NCI-H2107 treated with DMSO at 0.1 percent for 48 hours (cell line): Measurements from ENCODE around the gene FAM221B.

Experiments used
- DNase-seq: peaks from one replicate; lab custom pipeline; 2025; ENCODE audit not compliant: unreplicated experiment; lab: John Stamatoyannopoulos, UW

The FAM221B gene, protein sequence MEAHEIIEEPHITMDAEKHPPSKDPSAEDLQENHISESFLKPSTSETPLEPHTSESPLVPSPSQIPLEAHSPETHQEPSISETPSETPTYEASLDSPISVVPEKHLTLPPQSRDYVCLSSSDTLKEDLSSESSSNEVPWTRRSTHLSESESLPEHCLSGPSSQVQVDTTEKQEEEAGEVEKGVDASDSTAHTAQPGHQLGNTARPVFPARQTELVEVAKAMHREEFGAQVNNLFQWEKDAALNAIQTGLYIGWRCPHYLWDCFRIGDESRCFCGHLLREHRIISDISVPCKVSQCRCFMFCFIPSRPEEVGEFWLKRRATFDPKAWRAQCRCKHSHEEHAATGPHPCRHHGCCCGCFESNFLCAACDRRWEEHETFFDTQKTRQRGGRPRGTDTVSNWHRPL

DNA sequence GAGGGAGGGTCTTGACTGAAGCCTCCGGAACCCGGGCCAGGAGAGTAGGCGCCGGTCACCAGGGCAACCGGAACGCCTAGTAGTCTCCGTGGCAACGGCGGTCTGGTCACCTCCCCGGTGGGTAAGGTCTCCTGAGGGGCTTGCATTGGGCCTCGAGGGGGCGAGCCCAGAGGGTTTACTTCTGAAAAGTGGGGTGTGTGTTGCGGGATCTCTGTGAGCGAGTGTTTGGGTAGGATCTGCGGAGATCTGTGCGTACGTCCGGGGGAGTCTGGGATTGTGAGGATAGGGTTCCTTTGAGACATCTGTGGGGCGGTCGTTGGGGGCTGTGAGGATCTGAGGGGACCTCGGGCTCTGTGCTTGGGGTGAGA is at the start of gene FAM221B:
FAM221B (minus strand) TSS at position 17 of the 368 bp plus-strand sequence. CDS start 2,571 bp downstream, outside the sequence.
- DNase-seq: no peak

DNA sequence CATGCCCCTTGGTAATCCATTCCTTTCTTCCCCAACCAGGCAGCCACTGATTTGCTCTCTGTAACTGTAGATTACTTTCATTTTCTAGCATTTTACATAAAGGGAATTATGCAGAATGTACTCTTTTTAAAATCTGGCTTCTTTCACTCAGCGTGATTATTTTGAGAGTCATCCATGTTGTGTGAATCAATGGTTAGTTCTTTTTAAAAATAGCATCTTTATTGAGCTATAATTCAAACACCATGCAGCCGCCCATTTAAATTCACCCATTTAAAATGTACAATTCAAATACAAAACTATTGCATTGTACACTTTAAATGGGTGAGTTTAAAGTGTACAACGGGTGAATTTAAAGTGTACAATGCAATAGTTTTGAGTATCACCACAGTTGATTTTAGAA is 44.0 kb upstream of the FAM221B start:
- no peak for DNase-seq

DNA sequence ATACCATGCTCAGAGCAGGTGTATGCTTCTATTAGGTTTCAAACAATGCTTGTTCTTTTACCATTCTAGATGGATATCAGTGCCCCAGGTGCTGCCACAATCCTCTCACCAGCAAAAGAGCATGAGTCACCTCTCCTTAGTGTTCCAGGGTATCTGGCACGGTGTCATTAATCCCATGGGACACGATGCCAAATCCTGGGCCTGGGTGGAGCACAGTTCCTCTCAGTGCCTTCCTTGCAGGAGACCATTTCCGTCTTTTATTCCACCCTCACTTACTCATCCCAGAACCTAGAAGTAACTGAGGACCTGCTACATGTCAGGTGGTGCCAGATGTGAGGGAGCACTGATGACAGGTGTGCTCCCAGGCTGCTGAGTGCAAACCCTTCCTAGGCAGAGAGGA is 43.0 kb upstream of the FAM221B start:
- peak; percentile 35 for DNase-seq

DNA sequence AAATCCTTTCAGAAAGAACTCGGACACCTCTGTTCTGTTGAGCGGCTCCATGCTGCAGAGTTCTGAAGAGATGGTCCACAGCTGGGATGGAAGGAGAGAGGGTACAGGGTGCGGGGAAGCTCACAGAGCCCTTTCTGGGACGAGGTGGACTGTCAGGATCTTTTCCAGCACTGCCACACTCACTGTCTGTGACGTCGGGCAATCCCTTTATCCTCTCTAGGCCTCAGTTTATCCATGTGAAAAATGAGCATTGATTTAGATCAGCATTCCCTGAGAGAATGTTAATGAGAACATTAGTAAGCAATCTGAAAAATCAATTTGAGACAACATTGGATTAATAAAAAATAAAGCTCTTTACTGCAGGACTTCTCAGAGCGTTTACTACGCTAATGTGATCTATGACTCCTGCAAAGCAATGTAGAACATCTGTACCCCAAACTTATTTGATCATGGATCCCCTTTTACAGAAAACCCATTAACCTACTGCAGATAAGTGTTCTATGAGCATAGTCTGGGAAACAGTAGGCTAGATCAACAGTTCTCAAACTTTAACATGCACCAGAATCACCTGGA is 41.9 kb upstream of the FAM221B start, which contains the start of gene OR13J1:
OR13J1 (minus strand) TSS at position 51 of the 573 bp plus-strand sequence; CDS start at position 51, 0 bp downstream.
- DNase-seq: no peak

DNA sequence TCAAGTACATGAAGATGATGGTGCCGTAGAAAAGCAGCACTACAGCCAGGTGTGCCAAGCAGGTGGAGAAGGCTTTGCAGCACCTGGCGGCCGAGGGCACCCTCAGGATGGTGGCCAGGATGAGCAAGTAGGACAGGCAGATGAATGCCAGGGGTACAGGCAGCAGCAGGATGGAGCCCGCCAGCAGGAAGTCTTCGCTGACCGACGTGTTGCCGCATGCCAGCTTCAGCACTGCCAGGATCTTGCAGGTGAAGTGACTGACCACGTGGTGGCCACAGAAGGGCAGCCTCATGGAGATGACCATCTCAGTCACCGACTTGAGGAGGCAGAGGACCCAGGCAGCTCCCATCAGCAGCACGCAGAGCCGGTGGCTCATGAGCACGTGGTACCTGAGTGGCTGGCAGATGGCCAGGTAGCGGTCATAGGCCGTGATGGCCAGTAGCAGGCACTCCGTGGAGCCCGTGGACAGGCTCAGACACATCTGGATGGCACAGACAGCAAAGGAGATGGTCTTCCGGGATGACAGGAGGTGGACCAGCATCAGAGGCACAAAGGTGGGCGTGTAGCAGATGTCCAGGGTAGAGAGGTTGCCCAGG is 41.2 kb upstream of the FAM221B start:
- DNase-seq: no peak

DNA sequence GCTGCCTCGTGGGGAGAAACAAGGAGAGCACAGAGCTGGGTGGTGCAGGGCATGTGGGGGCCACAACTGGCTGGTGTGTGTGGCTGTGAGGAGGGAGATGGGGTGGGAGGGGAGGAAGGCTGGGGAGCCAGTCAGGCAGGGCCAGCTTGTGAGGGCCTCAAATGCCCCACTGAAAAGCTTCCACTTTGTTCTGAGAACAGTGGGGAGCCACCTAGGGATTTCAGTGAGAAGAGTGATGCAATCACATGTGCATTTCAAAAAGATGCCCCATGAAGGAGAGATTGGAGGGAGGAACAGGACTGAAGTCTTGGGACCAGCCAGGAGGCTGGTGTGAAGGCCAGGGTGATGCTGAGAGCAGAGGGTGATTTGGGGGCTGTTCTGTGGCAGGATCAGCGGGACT is 40.4 kb upstream of the FAM221B start:
- no peak for DNase-seq

DNA sequence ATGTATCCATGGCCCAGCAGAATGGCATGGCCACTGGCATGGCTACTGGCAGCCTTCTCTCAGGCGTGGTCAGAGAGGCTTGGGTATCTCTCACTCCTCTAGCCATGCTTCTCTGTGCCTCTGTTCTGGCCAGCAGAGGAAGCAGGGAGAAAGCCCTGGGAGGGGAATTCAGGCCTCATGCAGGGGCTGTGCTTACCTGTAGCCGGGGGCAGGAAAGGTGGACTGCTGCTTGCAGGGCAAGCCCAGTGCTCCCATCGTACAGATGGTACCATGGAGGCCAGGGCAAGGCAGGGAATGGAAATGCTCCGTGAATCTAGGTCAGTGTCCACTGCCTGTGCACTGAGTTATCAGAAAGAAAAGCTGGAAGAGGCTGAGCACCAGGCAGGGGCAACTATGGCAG is 39.0 kb upstream of the FAM221B start:
- no peak for DNase-seq

DNA sequence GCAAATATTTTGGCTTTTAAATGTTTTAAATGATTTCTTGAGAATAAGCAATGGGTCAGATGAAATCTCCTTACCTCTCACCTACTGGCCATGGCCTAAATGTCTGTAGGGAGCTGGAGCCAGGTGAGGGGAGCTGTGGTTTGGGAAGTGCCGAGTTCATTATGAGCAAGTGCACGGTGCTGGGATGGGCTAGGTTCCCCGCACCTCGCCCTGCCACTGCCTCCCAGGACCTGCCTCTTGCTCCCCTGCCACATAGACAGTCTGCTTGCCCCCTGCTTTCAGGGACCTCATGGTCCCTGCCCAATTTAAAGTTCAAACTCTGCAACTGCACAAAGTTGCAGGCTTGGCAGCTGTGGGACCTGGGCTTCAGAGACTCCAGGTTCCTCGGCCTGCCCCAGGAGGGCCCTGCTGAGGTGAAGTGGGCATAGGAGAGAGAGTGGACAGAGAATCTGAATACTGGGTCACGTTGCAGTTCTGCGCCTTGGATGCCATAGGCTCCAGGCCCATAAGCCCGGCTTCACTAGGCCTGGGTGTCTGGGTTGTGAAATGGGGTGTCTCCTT is 36.2 kb upstream of the FAM221B start:
- DNase-seq: no peak

DNA sequence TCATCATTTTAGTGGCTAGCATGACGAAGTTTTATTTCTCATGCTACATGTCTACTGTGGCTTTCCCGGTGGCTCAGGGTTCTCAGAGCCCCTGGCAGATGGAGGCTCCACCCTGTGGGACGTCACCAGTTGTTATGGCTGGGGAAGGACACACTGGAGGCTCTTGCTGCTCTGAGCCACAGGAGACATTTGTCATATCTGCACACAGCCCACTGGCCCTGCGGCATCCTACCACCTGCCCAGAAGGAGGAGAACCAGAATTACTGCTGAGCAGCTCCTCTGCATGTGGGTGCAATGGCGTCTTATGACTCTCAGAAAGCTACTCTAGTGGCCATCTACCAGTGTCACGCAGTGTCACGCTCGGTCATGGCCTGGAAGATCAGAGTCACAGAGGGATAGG is 35.1 kb upstream of the FAM221B start:
- no peak for DNase-seq

DNA sequence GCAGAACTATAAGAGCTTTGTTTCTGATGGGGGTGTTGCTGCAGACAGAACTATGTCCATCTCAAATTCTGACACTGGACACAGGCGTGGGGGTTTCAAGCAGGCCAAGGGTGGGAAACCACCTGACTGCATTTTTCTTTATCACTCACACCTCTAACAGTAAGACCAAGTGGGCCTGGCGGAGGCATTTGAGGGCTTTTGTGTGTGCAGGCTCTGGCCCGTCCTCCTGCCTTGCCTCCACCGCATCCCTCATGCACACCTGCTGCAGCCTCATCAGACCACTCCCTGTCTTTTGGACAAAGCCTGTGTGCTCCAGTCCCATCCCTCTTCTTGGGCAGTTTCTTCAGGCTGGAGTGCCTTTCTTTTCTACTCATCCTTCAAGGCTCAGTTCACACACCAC is 33.8 kb upstream of the FAM221B start:
- no peak for DNase-seq

DNA sequence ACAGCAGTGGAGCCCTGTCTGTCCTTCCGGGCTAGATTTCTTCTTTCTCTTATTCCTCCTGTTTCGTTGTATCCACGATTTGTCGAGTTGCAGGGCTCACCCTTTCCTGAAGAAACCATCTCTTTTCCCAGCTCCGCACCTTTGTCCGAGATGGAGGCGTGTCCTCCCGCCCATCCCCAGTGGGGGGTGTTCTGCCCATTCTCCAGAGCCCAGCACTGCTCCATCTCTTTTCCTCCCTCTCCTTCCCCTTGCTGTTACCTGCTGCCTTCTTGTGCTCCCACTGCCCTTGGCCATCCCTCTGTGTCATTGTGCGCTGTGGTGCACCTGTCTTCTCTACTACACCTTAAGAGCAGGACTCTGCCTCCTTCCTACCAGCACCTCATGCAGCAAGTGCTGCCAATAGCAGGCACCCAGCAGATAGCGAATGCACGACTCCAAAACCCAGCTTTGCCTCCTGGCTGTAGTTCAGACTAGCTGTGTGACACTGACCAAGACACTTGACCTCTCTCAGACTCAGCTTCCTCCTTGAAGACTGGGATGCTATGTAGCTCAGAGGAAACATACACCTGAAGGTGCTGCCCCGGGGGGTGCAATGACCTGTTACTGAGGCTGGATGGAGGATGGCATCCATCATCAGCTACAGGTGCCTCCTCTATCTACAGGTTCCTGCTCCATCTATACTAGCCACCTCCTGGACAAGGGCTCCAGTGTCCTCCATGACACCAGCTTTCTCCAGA is 32.8 kb upstream of the FAM221B start:
- DNase-seq: no peak

DNA sequence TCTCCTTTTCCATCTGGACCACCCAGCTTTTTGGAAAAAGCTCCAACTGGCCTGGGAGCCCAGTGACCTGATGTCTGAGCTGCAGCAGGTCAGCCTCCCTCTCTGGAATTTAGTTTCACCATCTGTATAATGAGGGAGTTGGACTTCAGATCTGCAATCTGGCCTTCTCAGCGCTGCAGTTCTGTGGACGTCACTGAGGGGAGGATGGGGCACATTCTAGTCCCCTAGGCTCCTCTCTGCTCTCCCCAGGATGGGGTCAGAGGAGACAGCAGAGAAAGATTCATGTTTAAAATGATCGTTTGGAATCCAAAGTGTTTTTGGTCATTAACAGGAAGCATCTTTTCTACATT is 31.4 kb upstream of the FAM221B start:
- no peak for DNase-seq

DNA sequence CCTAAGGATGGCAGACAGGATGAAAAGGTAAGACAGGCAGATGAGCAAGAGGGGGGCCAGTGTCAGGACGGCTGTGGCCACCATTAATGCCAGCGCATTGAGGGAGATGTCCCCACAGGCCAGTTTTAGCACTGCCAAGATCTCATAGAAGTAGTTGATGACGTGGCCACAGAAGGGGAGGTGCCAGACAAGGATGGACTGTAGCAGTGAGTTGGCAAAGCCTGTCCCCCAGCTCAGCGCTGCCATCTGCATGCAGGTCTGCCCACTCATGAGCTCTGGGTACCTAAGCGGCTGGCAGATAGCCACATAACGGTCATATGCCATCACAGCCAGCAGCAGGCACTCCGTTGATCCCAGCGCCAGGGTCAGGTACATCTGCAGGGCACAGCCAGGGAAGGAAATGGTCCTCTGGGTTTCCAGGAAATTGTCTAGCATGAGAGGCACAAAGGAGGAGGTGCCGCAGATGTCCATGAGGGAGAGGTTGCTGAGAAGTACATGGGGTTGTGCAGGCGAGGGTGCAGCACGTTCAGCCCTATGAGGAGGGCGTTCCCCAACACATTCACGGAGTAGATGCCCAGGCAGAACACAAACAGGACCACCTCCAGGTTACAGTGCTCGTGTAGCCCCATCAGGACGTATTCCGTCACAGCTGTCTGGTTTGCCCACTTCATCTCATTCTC is 30.9 kb upstream of the FAM221B start:
- no peak for DNase-seq

DNA sequence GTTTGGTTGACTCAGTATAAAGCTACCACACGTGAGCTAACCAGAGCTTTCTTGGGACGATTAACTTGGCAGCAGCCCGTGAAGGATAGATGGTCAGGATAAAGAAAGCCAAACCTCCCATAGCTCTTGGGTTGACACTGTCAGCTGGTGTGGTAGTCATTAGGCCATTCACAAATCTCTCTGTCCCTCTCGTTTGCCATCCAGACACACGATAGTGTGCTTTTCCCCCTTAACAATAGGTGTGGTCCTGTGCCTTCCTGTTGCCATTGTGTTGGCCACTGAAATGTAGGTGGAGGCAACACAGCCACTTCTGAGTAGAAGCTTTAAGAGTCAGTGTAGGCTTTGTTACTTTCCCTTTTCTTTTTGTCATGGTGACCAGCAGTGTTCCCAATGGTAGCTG is 29.9 kb upstream of the FAM221B start:
- no peak for DNase-seq

DNA sequence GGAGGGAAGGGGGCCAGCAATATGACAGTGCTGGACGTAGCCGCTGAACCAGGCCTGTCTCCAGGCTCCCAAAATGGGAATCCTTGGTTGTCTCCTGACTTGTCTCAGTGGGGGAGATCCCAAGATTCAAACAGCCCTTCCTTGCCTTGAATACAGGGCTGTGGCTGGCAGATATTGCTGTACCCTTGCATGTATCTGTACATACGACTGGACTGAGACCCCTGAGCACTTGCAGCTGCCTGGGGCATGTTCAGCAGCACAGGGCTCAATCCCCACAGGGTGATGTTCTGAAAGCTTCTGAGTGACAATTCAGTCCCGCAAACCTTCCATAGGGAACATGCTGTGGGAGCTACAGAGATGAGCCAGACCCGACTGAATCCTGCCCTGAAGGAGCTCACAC is 28.4 kb upstream of the FAM221B start:
- DNase-seq: no peak

DNA sequence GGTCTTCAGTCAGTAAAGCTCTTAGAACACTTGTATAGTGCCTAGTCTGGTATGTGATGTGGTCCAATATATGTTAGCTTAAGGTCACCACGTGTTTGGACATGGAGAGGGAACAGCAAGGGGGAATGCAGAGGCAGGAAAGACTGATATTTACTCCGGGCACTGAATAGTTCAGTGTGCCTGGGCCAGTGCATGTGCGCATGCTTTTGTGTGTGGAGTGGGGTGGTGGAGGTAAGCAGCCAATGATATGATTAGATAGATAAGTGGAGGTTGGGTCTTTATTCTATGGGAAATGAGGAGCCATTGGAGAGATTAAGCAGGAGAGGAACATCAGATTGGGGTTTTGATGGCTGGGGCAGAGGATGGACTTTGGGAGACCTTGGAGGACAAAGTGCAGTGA is 27.7 kb upstream of the FAM221B start:
- DNase-seq: no peak

DNA sequence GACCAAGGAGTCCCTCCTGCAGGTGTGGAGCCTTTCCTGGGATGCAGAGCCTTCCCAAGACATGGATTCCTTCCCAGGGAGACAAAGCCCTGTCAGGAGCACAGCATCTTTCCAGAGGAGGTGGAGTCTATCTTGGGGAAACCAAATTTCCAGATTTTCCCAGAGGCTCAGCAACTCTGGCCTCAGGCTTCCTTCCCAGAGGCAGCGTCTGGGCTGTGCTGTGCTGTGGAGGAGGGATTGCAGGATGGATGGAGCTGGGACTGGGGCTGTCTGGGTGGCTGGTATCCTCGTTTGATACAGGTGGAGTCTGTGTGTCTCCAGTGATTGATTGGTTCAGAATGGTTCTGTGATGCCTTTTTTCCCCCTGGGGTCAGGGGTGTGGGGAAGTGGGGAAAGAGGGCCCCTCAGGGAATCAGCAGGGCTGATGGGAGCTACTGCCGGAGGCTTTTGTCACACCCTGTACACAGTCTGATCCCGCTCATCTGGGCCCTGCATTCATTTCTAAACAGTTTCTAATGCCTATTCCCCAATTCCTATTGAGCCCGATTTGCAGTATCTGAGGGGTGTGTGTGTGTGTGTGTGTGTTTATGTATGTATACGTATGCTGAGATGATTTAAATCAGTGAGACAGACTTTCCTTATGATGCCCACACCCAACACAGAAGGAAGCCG is 25.7 kb upstream of the FAM221B start:
- no peak for DNase-seq

DNA sequence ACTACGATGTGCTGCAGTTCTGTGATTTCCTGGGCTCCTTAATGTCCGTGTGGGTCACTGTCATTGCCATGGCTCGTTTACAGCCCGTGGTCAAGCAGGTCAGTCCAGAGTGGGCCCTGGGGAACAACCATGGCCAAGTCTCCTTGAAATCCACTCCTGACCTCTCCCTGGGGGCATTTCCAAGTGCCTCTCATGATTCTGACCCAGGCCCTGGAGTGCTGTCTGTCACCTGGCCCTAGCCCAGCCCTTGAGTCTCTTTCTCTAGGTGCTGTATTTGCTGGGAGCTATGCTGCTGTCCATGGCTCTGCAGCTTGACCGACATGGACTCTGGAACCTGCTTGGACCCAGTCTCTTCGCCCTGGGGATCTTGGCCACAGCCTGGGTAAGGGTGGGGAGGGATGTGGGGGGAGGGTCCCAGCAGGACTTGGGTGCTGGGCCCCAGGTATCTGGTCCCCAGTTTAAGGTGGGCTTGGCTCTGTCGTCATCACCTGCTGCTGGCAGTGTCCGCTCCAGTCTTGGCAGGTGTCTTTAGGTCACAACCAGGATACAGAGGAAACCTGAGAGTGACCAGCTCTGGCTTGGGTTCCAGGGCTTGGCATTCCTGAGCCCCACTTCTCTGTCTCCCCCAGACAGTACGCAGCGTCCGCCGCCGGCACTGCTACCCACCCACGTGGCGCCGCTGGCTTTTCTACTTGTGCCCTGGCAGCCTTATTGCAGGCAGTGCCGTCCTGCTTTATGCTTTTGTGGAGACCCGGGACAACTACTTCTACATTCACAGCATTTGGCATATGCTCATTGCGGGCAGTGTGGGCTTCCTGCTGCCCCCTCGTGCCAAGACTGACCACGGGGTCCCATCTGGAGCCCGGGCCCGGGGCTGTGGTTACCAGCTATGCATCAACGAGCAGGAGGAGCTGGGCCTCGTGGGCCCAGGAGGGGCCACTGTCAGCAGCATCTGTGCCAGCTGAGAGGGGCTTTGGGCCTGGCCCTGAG is 24.6 kb upstream of the FAM221B start:
- DNase-seq: no peak

DNA sequence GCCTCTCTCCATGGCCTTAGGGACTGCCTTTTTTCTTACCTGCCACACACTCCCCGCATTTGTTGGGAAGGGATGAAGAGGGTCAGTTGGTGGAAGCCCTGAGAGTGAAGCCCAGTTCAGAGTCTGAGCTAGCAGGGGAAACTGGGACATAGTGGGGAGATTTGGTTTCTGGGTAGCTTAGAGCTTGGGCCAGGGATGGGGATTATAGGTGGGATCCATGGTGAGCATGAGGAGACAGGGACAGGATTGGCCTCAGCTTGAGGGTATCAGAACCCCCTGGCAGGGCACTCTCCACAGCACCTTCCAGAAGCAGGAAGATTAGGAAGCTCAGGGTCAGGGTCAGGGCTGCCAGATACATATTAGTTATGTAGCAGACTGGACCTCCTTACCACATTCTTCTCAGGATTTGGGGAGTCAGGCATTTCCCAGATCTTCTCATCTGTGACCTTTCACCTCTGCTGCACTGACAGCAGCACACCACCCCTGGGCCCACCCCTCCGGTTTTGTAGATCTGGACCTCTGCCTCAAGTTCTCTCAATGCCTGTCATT is 23.8 kb upstream of the FAM221B start:
- DNase-seq: no peak
